Cardiac fibroblast (primary cell): Measurements from ENCODE around the gene OSBPL3.

Experiments used
- DNase-seq, 2 donors: peaks; one replicate each; pipeline versions ENCODE4 v3.0.0 to v3.0.0-alpha.2; 2010; ENCODE audit warnings: low read depth in 2 of 2
- H3K4me3 ChIP-seq, 2 donors: replicated peaks in 1 of 2; 1 replicate in 1 of 2; 2 replicates in 1 of 2; pipeline ENCODE4 v1.5.1; 2011; ENCODE audit warnings: low read depth in 2 of 2, low read length in 2 of 2, mild to moderate bottlenecking in 2 of 2, moderate library complexity in 1 of 2
- CTCF ChIP-seq: IDR thresholded peaks from one replicate; pipeline ENCODE4 v1.5.1; 2011; ENCODE audit warnings: low read depth, mild to moderate bottlenecking, low read length, inconsistent platforms

Gene OSBPL3

DNA sequence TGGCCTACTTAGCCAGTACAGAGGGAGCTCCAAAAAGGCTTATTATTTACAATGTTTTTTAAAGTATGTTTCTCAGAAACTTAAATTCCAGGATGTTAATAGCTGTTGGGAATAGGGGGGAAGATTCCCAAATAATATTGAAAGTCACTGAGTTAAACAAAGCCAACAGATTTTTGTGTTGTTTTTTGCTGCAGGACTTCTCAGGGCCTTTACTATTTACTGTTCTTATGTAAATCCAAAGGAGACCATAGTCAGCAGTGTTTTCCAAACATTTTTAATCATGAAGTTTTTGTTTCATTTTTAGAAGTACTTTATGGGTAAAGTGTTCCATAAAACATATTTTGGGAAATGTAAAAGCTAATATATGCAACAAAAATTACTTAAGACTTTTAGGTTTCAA is 122.4 kb downstream of the OSBPL3 start:
- H3K4me3 ChIP-seq: no peak overlapping the region
- DNase-seq: no peak
- no peak for TF ChIP-seq CTCF

GRCh38 chr7:24854866-24855265 is 125.1 kb downstream of the OSBPL3 start:
- H3K4me3 ChIP-seq: no peak overlapping the region
- DNase-seq: peak in 1 of 2 donors; percentile 10
- no peak for TF ChIP-seq CTCF

- no peak overlapping the region for H3K4me3 ChIP-seq
- peak in 1 of 2 donors; percentile 41 for DNase-seq
- TF ChIP-seq CTCF: no peak
Measured at GRCh38 chr7:24851786-24852185, 128.2 kb downstream of the OSBPL3 start.

DNA sequence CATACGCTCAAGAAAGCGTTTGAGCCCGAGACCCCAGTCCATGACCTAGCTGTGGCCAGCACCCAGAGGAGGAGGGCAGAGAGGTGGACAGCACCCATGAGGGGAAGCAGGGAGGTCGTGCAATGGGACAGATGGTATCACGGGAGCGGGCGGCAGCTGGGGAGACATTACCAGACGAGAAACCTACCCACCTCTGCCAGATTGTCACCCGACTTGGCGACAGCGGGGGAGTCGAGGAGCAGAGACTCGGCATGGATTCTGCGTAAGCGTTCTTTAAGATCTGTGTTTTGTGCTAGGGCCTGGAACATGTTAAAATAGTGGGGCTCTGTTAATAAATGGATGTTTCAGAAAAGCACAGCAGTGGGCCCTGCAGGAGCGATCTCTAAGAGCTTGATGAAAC is 131.1 kb downstream of the OSBPL3 start:
- no peak for TF ChIP-seq CTCF
- DNase-seq: no peak
- no peak overlapping the region for H3K4me3 ChIP-seq

- DNase-seq: no peak
- TF ChIP-seq CTCF: no peak
- no peak overlapping the region for H3K4me3 ChIP-seq
Measured at GRCh38 chr7:24847754-24848153, 132.2 kb downstream of the OSBPL3 start.

GRCh38 chr7:24843821-24844434 is 136.1 kb downstream of the OSBPL3 start:
- no peak overlapping the region for H3K4me3 ChIP-seq
- no peak for TF ChIP-seq CTCF
- DNase-seq: no peak
